PC-9 (cell line): ENCODE results near the gene FAM174C. TPM values are rescaled to one million over a fixed set of nuclear protein-coding genes. Genes with fewer than 3 reads are reported as not detected.

ENCODE experiments used
- BruUV-seq: library from RNA; stranded (reverse); fragments of 400-500 nt; replicated peaks from 2 replicates; lab custom pipeline; 2021; lab: Mats Ljungman, UMichigan
- CTCF ChIA-PET: fragments of 300-600 bp; sonication (Branson Sonifier 250); formaldehyde crosslinking; loops from one replicate; lab custom pipeline; 2022; ENCODE audit warnings: antibody characterized with exemption; lab: Charles Lee
- POLR2A ChIA-PET: fragments of 300-600 bp; sonication (Branson Sonifier 250); formaldehyde crosslinking; loops from one replicate; lab custom pipeline; 2022; ENCODE audit warnings: antibody characterized with exemption; ENCODE audit not compliant: unreplicated experiment; lab: Charles Lee
- DNase-seq, 2 experiments: peaks; one replicate each; pipeline versions ENCODE4 v3.0.0 to v3.0.0-alpha.2; 2015 to 2022; ENCODE audit warnings: mixed read lengths in 1 of 2
- H2AFZ ChIP-seq: fragments of 200-600 bp; sonication (generic); 2 replicates; pipeline ENCODE4 v1.8.1; 2017; ENCODE audit warnings: antibody characterized with exemption
- H3F3A ChIP-seq: fragments of 200-600 bp; sonication (generic); 2 replicates; pipeline ENCODE4 v1.8.1; 2017; ENCODE audit warnings: antibody characterized with exemption, mild to moderate bottlenecking, low read depth; ENCODE audit not compliant: insufficient read depth
- H3K27ac ChIP-seq: fragments of 200-600 bp; sonication (generic); 2 replicates; pipeline ENCODE4 v1.6.1; 2016; ENCODE audit warnings: mixed run types
- H3K27me3 ChIP-seq: fragments of 200-600 bp; sonication (generic); 2 replicates; pipeline ENCODE4 v1.6.1; 2016; ENCODE audit warnings: low read depth, mixed run types; ENCODE audit not compliant: insufficient read depth
- H3K36me3 ChIP-seq: fragments of 200-600 bp; sonication (generic); 2 replicates; pipeline ENCODE4 v1.6.1; 2016; ENCODE audit warnings: low read depth, mixed run types
- H3K4me1 ChIP-seq: fragments of 200-600 bp; sonication (generic); replicated peaks from 2 replicates; pipeline ENCODE4 v1.6.1; 2016; ENCODE audit warnings: mixed run types; ENCODE audit not compliant: insufficient read depth
- H3K4me2 ChIP-seq: fragments of 200-600 bp; sonication (generic); 2 replicates; pipeline ENCODE4 v1.6.1; 2017; ENCODE audit warnings: mixed run types
- H3K4me3 ChIP-seq: fragments of 200-600 bp; sonication (generic); 2 replicates; pipeline ENCODE4 v1.6.1; 2016; ENCODE audit warnings: mixed run types
- H3K79me2 ChIP-seq: fragments of 200-600 bp; sonication (generic); 2 replicates; pipeline ENCODE4 v1.6.1; 2017; ENCODE audit warnings: low read depth, mixed run types
- H3K9me2 ChIP-seq: fragments of 200-600 bp; sonication (generic); 2 replicates; pipeline ENCODE4 v1.8.1; 2017; ENCODE audit warnings: mild to moderate bottlenecking; ENCODE audit not compliant: insufficient read depth
- H3K9me3 ChIP-seq: fragments of 200-600 bp; sonication (generic); 2 replicates; pipeline ENCODE4 v1.8.1; 2016; ENCODE audit warnings: low read depth; ENCODE audit not compliant: insufficient read depth
- H4K20me1 ChIP-seq: fragments of 200-600 bp; sonication (generic); 2 replicates; pipeline ENCODE4 v1.8.1; 2017; ENCODE audit not compliant: insufficient read depth
- EZH2 ChIP-seq: fragments of 200-600 bp; sonication (generic); IDR thresholded peaks from 2 replicates; pipeline ENCODE4 v1.8.0; 2017; ENCODE audit warnings: antibody characterized with exemption, low read depth
- intact Hi-C: fragments of 100-400 bp; cut with micrococcal nuclease; formaldehyde crosslinking; loops from one replicate; pipeline ENCODE4 v1.10.0; 2022; ENCODE audit not compliant: unreplicated experiment
- total RNA-seq: library from RNA; stranded (reverse); gene quantifications from 2 replicates; pipeline ENCODE4 v1.2.3, GENCODE V29; 2021
- TF ChIP-seq, protein P1 (sequence below): fragments of 200-600 bp; sonication (generic); conservative IDR thresholded peaks from 2 replicates; pipeline ENCODE4 v1.6.1; 2017; ENCODE audit warnings: mixed run types, antibody characterized with exemption, mild to moderate bottlenecking, moderate library complexity

Gene FAM174C
- total RNA-seq, 1 experiment from 2014 or later: 51.8 TPM

- no peaks in the 10 kb centered on the region for H3K9me2 ChIP-seq
- CTCF ChIA-PET: no interaction called here
- H3K79me2 ChIP-seq: no peaks in the 10 kb centered on the region
- no peaks in the 10 kb centered on the region for H3K4me1 ChIP-seq
- no TSS peak for BruUV-seq
- POLR2A ChIA-PET: no interaction called here
- H2AFZ ChIP-seq: no peak overlapping the region
- intact Hi-C loops: no loop called here
- H3K36me3 ChIP-seq: no peaks in the 10 kb centered on the region
- H3K4me3 ChIP-seq: no peak overlapping the region
- no peak overlapping the region for H3K27ac ChIP-seq
- H3K4me2 ChIP-seq: no peak overlapping the region
- no peaks in the 10 kb centered on the region for H3K9me3 ChIP-seq
- TF ChIP-seq EZH2: no peak
- TF ChIP-seq, protein P1, sequence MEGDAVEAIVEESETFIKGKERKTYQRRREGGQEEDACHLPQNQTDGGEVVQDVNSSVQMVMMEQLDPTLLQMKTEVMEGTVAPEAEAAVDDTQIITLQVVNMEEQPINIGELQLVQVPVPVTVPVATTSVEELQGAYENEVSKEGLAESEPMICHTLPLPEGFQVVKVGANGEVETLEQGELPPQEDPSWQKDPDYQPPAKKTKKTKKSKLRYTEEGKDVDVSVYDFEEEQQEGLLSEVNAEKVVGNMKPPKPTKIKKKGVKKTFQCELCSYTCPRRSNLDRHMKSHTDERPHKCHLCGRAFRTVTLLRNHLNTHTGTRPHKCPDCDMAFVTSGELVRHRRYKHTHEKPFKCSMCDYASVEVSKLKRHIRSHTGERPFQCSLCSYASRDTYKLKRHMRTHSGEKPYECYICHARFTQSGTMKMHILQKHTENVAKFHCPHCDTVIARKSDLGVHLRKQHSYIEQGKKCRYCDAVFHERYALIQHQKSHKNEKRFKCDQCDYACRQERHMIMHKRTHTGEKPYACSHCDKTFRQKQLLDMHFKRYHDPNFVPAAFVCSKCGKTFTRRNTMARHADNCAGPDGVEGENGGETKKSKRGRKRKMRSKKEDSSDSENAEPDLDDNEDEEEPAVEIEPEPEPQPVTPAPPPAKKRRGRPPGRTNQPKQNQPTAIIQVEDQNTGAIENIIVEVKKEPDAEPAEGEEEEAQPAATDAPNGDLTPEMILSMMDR: no peak
- H3F3A ChIP-seq: no peaks in the 10 kb centered on the region
- no peak for DNase-seq
- H4K20me1 ChIP-seq: no peaks in the 10 kb centered on the region
- H3K27me3 ChIP-seq: peaks cover 14% of the 10 kb centered on the region; the same call in 1 of the 2 replicates
Observed at GRCh38 chr19:1294688-1295087, 19.4 kb downstream of the FAM174C start.

DNA sequence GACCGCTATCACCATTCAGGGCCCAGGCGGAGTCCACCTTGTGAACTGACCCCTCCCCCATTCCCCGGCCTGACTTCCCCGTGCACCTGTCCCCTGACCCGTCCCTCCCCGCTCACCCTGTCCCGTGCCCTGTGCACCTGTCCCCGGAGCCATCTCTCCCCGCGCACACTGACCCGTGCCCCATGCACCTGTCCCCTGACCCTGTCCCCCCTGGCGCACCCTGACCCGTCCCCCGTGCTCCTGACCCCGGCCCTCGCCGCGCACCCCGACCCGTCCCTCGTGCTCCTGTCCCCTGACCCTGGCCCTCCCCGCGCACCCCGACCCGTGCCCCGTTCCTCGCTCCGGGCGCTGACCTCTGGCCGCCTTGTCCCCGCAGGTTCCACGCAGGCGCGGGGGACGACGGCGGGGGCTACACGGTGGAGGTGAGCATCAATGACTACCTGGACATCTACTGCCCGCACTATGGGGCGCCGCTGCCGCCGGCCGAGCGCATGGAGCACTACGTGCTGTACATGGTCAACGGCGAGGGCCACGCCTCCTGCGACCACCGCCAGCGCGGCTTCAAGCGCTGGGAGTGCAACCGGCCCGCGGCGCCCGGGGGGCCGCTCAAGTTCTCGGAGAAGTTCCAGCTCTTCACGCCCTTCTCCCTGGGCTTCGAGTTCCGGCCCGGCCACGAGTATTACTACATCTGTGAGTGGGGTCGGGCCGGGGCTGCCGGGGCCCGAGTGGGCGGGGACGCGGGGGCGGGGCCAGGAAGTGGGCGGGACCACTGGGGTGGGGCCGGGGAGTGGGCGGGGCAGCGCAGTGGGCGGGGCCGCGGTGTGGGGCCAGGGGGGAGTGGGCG is 20.1 kb downstream of the FAM174C start:
- Histone ChIP-seq H4K20me1 (no peaks in the 10 kb centered on the region), H3K79me2 (no peaks in the 10 kb centered on the region), H3K4me3 (no peak overlapping the region), H3K9me3 (no peaks in the 10 kb centered on the region), H3K9me2 (no peaks in the 10 kb centered on the region), H2AFZ (no peak overlapping the region), H3K27ac (no peak overlapping the region), H3K36me3 (no peaks in the 10 kb centered on the region), H3K27me3 (peaks cover 14% of the 10 kb centered on the region; the same call in 1 of the 2 replicates), H3K4me1 (no peaks in the 10 kb centered on the region), H3F3A (no peaks in the 10 kb centered on the region), H3K4me2 (no peak overlapping the region)
- no TSS peak for BruUV-seq
- DNase-seq: no peak
- intact Hi-C loops: no loop called here
- TF ChIP-seq, protein P1: no peak
- TF ChIP-seq EZH2: no peak
- ChIA-PET CTCF (interaction anchor here (0.5 to 0.6 kb wide), 2 partner anchors 22 to 250 kb away, joined by 3 read pairs; no protein-coding TSS in a partner anchor), POLR2A (no interaction called here)

DNA sequence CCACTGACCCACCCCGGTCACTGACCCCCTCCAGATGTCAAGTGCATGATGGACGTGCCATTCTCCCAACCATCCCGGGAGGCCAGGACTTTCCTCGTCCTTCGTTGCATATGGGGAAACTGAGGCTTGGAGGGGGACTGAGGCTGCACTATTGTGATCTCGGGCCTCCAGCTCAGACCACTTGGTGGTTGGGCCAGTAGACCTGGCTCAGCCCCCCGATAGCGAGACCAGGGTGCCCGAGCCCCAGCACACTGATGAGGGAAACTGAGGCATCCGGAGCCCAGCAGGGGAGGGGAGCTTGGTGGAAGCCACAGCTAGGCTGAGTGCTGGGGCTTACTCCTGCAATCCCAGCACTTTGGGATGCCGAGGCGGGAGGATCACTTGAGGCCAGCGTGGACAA is 20.7 kb downstream of the FAM174C start:
- Histone ChIP-seq H3K4me3 (no peak overlapping the region), H2AFZ (no peak overlapping the region), H3K9me2 (no peaks in the 10 kb centered on the region), H3K9me3 (no peaks in the 10 kb centered on the region), H3K4me1 (no peaks in the 10 kb centered on the region), H3K27me3 (peaks cover 14% of the 10 kb centered on the region; the same call in 1 of the 2 replicates), H3K79me2 (no peaks in the 10 kb centered on the region), H3K4me2 (no peak overlapping the region), H3F3A (no peaks in the 10 kb centered on the region), H3K27ac (no peak overlapping the region), H3K36me3 (no peaks in the 10 kb centered on the region), H4K20me1 (no peaks in the 10 kb centered on the region)
- ChIA-PET POLR2A (no interaction called here), CTCF (no interaction called here)
- intact Hi-C loops: no loop called here
- no peak for TF ChIP-seq EZH2
- TF ChIP-seq, protein P1: no peak
- DNase-seq: no peak
- no TSS peak for BruUV-seq
